ENCODE measurements around the gene C12orf43.

The C12orf43 gene

GRCh38 chr12:120959111-120959878 is 57.0 kb downstream of the C12orf43 start:
- no peak for DNase-seq (ENCODE audit: low read depth, low spot score)
- POLR2A ChIA-PET: no interaction called here
- TF ChIP-seq, protein P1, sequence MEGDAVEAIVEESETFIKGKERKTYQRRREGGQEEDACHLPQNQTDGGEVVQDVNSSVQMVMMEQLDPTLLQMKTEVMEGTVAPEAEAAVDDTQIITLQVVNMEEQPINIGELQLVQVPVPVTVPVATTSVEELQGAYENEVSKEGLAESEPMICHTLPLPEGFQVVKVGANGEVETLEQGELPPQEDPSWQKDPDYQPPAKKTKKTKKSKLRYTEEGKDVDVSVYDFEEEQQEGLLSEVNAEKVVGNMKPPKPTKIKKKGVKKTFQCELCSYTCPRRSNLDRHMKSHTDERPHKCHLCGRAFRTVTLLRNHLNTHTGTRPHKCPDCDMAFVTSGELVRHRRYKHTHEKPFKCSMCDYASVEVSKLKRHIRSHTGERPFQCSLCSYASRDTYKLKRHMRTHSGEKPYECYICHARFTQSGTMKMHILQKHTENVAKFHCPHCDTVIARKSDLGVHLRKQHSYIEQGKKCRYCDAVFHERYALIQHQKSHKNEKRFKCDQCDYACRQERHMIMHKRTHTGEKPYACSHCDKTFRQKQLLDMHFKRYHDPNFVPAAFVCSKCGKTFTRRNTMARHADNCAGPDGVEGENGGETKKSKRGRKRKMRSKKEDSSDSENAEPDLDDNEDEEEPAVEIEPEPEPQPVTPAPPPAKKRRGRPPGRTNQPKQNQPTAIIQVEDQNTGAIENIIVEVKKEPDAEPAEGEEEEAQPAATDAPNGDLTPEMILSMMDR (IDR thresholded peaks at IDR 0.05; ENCODE audit: insufficient read depth, low read length, missing control alignments): no peak
- no peak overlapping the region for H3K4me3 ChIP-seq (ENCODE audit: low read depth, low read length)
- CTCF ChIA-PET: interaction anchor here (1.2 to 7.9 kb wide), 2 partner anchors 13 to 377 kb away, joined by 6 to 39 read pairs; no protein-coding TSS in a partner anchor

- ChIA-PET CTCF (interaction anchor here (2.1 to 7.9 kb wide), 2 partner anchors 16 to 310 kb away, joined by 6 to 39 read pairs; no protein-coding TSS in a partner anchor), POLR2A (no interaction called here)
- no peak overlapping the region for H3K4me3 ChIP-seq (ENCODE audit: low read depth, low read length)
- no peak for DNase-seq (ENCODE audit: low read depth, low spot score)
- TF ChIP-seq, protein P1 (IDR thresholded peaks at IDR 0.05; ENCODE audit: insufficient read depth, low read length, missing control alignments): no peak
Measured at GRCh38 chr12:120956579-120957300, 59.5 kb downstream of the C12orf43 start.

GRCh38 chr12:120955232-120955631 is 61.1 kb downstream of the C12orf43 start:
- ChIA-PET CTCF (interaction anchor here (0.6 to 7.9 kb wide), 4 partner anchors 15 to 372 kb away, joined by 3 to 39 read pairs (median 4); no protein-coding TSS in a partner anchor), POLR2A (interaction anchor here (0.7 kb wide), 1 partner anchor 236 kb away, joined by 3 read pairs; no protein-coding TSS in a partner anchor)
- TF ChIP-seq, protein P1 (IDR thresholded peaks at IDR 0.05; ENCODE audit: insufficient read depth, low read length, missing control alignments): no peak
- DNase-seq (ENCODE audit: low read depth, low spot score): no peak
- no peak overlapping the region for H3K4me3 ChIP-seq (ENCODE audit: low read depth, low read length)

DNA sequence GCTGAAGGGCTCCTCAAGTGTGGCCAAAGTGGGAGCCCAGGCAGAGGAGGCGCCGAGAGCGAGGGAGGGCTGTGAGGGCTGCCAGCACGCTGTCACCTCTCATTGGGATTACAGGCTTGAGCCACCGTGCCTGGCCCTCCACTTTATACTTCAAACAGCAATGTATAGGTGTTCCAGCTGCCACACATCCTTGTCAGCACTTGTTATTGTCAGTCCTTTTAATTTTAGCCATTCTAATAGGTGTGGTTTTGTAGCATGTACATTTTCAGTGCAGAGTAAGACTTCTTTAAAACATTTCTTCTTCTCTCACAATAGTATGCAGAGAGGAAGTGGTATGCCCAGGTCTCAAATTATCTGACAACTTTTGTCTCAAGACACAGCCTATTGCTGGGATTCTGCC is 65.5 kb downstream of the C12orf43 start:
- DNase-seq (ENCODE audit: low read depth, low spot score): no peak
- ChIA-PET POLR2A (no interaction called here), CTCF (no interaction called here)
- TF ChIP-seq, protein P1 (IDR thresholded peaks at IDR 0.05; ENCODE audit: insufficient read depth, low read length, missing control alignments): no peak
- no peak overlapping the region for H3K4me3 ChIP-seq (ENCODE audit: low read depth, low read length)
